Astrocyte (in vitro differentiated cells and primary cell): ENCODE data around the gene SOCS6. TPM values are rescaled to one million over a fixed set of nuclear protein-coding genes. Genes with fewer than 3 reads are reported as not detected.
A peak's percentile ranks its signal among the peaks of the same experiment; 100 is the strongest.

Source experiments
- DNase-seq: peaks from one replicate; pipeline ENCODE4 v3.0.0-alpha.2; 2010; ENCODE audit warnings: low read depth
- FAIRE-seq: peaks from 2 replicates; lab custom pipeline; 2011; peaks lifted over from hg19 to GRCh38; lab: Jason Lieb, UNC
- H2AFZ ChIP-seq: 2 replicates; pipeline ENCODE4 v1.6.0; 2012; ENCODE audit warnings: low read depth, low read length, inconsistent platforms
- H3K27ac ChIP-seq: 2 replicates; pipeline ENCODE4 v1.5.1; 2011; ENCODE audit warnings: low read depth, low read length, inconsistent platforms
- H3K27me3 ChIP-seq: 2 replicates; pipeline ENCODE4 v1.6.0; 2011; ENCODE audit warnings: low read length, inconsistent platforms; ENCODE audit not compliant: insufficient read depth
- H3K36me3 ChIP-seq: 2 replicates; pipeline ENCODE4 v1.5.1; 2011; ENCODE audit warnings: low read length, inconsistent platforms; ENCODE audit not compliant: insufficient read depth
- H3K4me1 ChIP-seq: 2 replicates; pipeline ENCODE4 v1.5.1; 2011; ENCODE audit warnings: low read length, inconsistent platforms; ENCODE audit not compliant: insufficient read depth
- H3K4me2 ChIP-seq: 2 replicates; pipeline ENCODE4 v1.6.0; 2012; ENCODE audit warnings: low read length, inconsistent platforms
- H3K4me3 ChIP-seq: 2 replicates; pipeline ENCODE4 v1.5.1; 2011; ENCODE audit warnings: low read depth, mild to moderate bottlenecking, low read length, inconsistent platforms; ENCODE audit not compliant: insufficient read depth
- H3K79me2 ChIP-seq: 2 replicates; pipeline ENCODE4 v1.6.0; 2012; ENCODE audit warnings: mild to moderate bottlenecking, low read length, inconsistent platforms; ENCODE audit not compliant: insufficient read depth
- H3K9ac ChIP-seq: 2 replicates; pipeline ENCODE4 v1.6.0; 2012; ENCODE audit warnings: mild to moderate bottlenecking, low read length, inconsistent platforms
- H3K9me3 ChIP-seq: 2 replicates; pipeline ENCODE4 v1.5.1; 2012; ENCODE audit warnings: low read depth, mild to moderate bottlenecking, low read length, inconsistent platforms; ENCODE audit not compliant: insufficient read depth
- H4K20me1 ChIP-seq: 2 replicates; pipeline ENCODE4 v1.6.0; 2012; ENCODE audit warnings: low read length, inconsistent platforms; ENCODE audit not compliant: insufficient read depth
- H3K27ac Mint-ChIP-seq: one replicate; pipeline ENCODE4 v1.8.0; 2021; ENCODE audit warnings: mild to moderate bottlenecking, mixed read lengths; ENCODE audit not compliant: unreplicated experiment
- H3K27me3 Mint-ChIP-seq: one replicate; pipeline ENCODE4 v1.8.0; 2021; ENCODE audit warnings: low read depth, mixed read lengths; ENCODE audit not compliant: unreplicated experiment
- H3K36me3 Mint-ChIP-seq: one replicate; pipeline ENCODE4 v1.8.0; 2021; ENCODE audit warnings: low read depth, mixed read lengths; ENCODE audit not compliant: unreplicated experiment
- H3K4me1 Mint-ChIP-seq: one replicate; pipeline ENCODE4 v1.8.0; 2021; ENCODE audit warnings: low read depth, mixed read lengths; ENCODE audit not compliant: unreplicated experiment
- H3K4me3 Mint-ChIP-seq: one replicate; pipeline ENCODE4 v1.8.0; 2021; ENCODE audit warnings: mild to moderate bottlenecking, moderate library complexity, mixed read lengths; ENCODE audit not compliant: unreplicated experiment
- H3K9me3 Mint-ChIP-seq: one replicate; pipeline ENCODE4 v1.8.0; 2021; ENCODE audit warnings: mild to moderate bottlenecking, mixed read lengths; ENCODE audit not compliant: unreplicated experiment
- EZH2 ChIP-seq: IDR thresholded peaks from 2 replicates; pipeline ENCODE4 v1.6.1; 2012; ENCODE audit warnings: mild to moderate bottlenecking, low read length, inconsistent platforms; ENCODE audit not compliant: insufficient read depth
- total RNA-seq: library from RNA; stranded (reverse); gene quantifications from 2 replicates; pipeline ENCODE4 v1.2.1, GENCODE V29; 2021
- TF ChIP-seq, protein P1 (sequence below): IDR thresholded peaks from 2 replicates; pipeline ENCODE4 v1.5.1; 2011; ENCODE audit warnings: low read depth, mild to moderate bottlenecking, inconsistent platforms, low read length, moderate library complexity; ENCODE audit not compliant: insufficient read depth

SOCS6 gene
- total RNA-seq, 1 donor from 2014 or later, result 24.1 TPM

- DNase-seq, result no peak
- no peaks in the 10 kb centered on the region for H3K9me3 Mint-ChIP-seq
- Histone ChIP-seq H3K9ac (no peak overlapping the region), H4K20me1 (peaks cover 82% of the 10 kb centered on the region), H3K9me3 (no peaks in the 10 kb centered on the region), H3K4me2 (no peak overlapping the region), H3K27me3 (no peaks in the 10 kb centered on the region), H3K27ac (no peak overlapping the region), H3K4me1 (no peaks in the 10 kb centered on the region), H3K4me3 (no peak overlapping the region), H3K79me2 (peaks cover 100% of the 10 kb centered on the region), H3K36me3 (no peaks in the 10 kb centered on the region), H2AFZ (no peak overlapping the region)
- H3K27ac Mint-ChIP-seq, result no peak overlapping the region
- FAIRE-seq, result no peak
- H3K4me1 Mint-ChIP-seq, result peaks cover 8% of the 10 kb centered on the region
- TF ChIP-seq EZH2, result no peak
- TF ChIP-seq, protein P1, sequence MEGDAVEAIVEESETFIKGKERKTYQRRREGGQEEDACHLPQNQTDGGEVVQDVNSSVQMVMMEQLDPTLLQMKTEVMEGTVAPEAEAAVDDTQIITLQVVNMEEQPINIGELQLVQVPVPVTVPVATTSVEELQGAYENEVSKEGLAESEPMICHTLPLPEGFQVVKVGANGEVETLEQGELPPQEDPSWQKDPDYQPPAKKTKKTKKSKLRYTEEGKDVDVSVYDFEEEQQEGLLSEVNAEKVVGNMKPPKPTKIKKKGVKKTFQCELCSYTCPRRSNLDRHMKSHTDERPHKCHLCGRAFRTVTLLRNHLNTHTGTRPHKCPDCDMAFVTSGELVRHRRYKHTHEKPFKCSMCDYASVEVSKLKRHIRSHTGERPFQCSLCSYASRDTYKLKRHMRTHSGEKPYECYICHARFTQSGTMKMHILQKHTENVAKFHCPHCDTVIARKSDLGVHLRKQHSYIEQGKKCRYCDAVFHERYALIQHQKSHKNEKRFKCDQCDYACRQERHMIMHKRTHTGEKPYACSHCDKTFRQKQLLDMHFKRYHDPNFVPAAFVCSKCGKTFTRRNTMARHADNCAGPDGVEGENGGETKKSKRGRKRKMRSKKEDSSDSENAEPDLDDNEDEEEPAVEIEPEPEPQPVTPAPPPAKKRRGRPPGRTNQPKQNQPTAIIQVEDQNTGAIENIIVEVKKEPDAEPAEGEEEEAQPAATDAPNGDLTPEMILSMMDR, result no peak
- H3K36me3 Mint-ChIP-seq, result no peaks in the 10 kb centered on the region
- H3K27me3 Mint-ChIP-seq, result no peaks in the 10 kb centered on the region
- no peak overlapping the region for H3K4me3 Mint-ChIP-seq
Observed at GRCh38 chr18:70301667-70302066, 12.8 kb downstream of the SOCS6 start.

DNA sequence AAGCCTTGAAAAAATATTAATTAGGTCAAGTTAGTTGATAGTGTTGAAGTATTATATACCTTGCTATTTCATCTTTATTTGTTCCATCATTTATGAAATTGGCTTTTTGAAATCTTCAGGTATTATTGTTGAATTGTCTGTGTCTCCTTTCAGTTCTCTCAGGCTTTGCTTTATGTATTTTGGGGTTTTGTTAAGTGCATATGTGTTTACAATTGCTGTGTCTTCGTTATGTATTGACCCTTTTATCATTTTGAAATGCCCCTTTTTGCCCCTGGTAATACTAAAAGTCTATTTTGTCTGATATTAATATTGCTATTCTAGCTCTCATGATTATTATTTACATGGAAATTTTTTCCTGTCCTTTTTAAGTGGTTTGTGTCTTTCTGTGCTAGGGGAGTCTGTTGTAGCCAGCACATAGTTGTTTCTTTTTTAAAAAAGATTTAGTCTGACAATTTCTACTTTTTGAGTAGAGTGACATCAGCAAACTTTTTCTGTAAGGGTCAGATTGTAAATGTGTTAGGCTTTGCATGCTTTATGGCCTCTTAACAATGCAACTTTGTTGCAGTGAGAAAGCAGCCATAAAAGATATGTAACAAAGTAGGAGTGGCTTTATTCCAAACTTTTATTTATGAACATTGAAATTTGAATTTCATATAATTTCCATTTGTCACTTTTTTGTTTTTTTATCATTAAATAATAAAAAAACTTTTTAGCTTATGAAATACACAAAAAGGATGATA is 19.9 kb downstream of the SOCS6 start:
- DNase-seq (no peak), FAIRE-seq (no peak)
- no peaks in the 10 kb centered on the region for H3K9me3 ChIP-seq
- no peaks in the 10 kb centered on the region for H3K27me3 ChIP-seq
- no peak overlapping the region for H3K4me3 ChIP-seq
- no peaks in the 10 kb centered on the region for H3K36me3 ChIP-seq
- peaks cover 88% of the 10 kb centered on the region for H4K20me1 ChIP-seq
- TF ChIP-seq EZH2, result no peak
- TF ChIP-seq, protein P1, result no peak
- H3K4me1 ChIP-seq, result no peaks in the 10 kb centered on the region
- no peak overlapping the region for H2AFZ ChIP-seq
- H3K4me3 Mint-ChIP-seq, result no peak overlapping the region
- no peaks in the 10 kb centered on the region for H3K36me3 Mint-ChIP-seq
- H3K27me3 Mint-ChIP-seq, result no peaks in the 10 kb centered on the region
- no peak overlapping the region for H3K4me2 ChIP-seq
- no peak overlapping the region for H3K9ac ChIP-seq
- H3K9me3 Mint-ChIP-seq, result no peaks in the 10 kb centered on the region
- H3K79me2 ChIP-seq, result peaks cover 100% of the 10 kb centered on the region
- peaks cover 11% of the 10 kb centered on the region for H3K4me1 Mint-ChIP-seq
- H3K27ac ChIP-seq, result no peak overlapping the region
- H3K27ac Mint-ChIP-seq, result no peak overlapping the region

- peaks cover 100% of the 10 kb centered on the region for H3K79me2 ChIP-seq
- no peak overlapping the region for H3K27ac ChIP-seq
- no peaks in the 10 kb centered on the region for H3K36me3 ChIP-seq
- no peaks in the 10 kb centered on the region for H3K9me3 Mint-ChIP-seq
- no peaks in the 10 kb centered on the region for H3K9me3 ChIP-seq
- no peak overlapping the region for H3K4me3 ChIP-seq
- no peak overlapping the region for H3K4me2 ChIP-seq
- DNase-seq (no peak), FAIRE-seq (peak; percentile 9)
- no peak overlapping the region for H3K9ac ChIP-seq
- no peaks in the 10 kb centered on the region for H3K27me3 ChIP-seq
- H2AFZ ChIP-seq, result no peak overlapping the region
- no peaks in the 10 kb centered on the region for H3K4me1 ChIP-seq
- no peaks in the 10 kb centered on the region for H3K36me3 Mint-ChIP-seq
- no peak overlapping the region for H3K4me3 Mint-ChIP-seq
- H3K27ac Mint-ChIP-seq, result no peak overlapping the region
- H3K27me3 Mint-ChIP-seq, result no peaks in the 10 kb centered on the region
- TF ChIP-seq EZH2, result no peak
- TF ChIP-seq, protein P1, result no peak
- peaks cover 95% of the 10 kb centered on the region for H4K20me1 ChIP-seq
- H3K4me1 Mint-ChIP-seq, result peaks cover 11% of the 10 kb centered on the region
Observed at GRCh38 chr18:70310560-70311320, 21.9 kb downstream of the SOCS6 start.
